Stomach (tissue), 9 donors: ENCODE measurements around the gene PTPN22. TPM values are rescaled to one million over a fixed set of nuclear protein-coding genes. Genes with fewer than 3 reads are reported as not detected.

Experiments used
- DNase-seq, 2 donors: peaks; one replicate each; pipeline versions ENCODE4 v3.0.0 to v3.0.0-alpha.2; 2013 to 2019
- H3K27ac ChIP-seq, 5 donors: fragments of 200-600 bp in 4 of 5; sonication (generic) in 4 of 5; one replicate each; pipeline ENCODE4 v1.5.1; 2013 to 2019; ENCODE audit warnings: mild to moderate bottlenecking in 1 of 5, moderate library complexity in 1 of 5
- H3K27me3 ChIP-seq, 3 donors: fragments of 200-600 bp; sonication (generic); one replicate each; pipeline ENCODE4 v1.5.1; 2017 to 2019; ENCODE audit warnings: mixed run types in 1 of 3
- H3K36me3 ChIP-seq, 4 donors: fragments of 200-600 bp; sonication (generic); 1 replicate in 3 of 4; 2 replicates in 1 of 4; pipeline ENCODE4 v1.5.1; 2016 to 2019
- H3K4me1 ChIP-seq, 4 donors: fragments of 200-600 bp; sonication (generic); one replicate each; pipeline ENCODE4 v1.5.1; 2016 to 2019
- H3K4me3 ChIP-seq, 4 donors: fragments of 200-600 bp; sonication (generic) in 3 of 4; one replicate each; pipeline ENCODE4 v1.5.1; 2016 to 2019; ENCODE audit warnings: mild to moderate bottlenecking in 1 of 4
- H3K9me3 ChIP-seq, 4 donors: fragments of 200-600 bp; sonication (generic); one replicate each; pipeline ENCODE4 v1.5.1; 2016 to 2019
- EP300 ChIP-seq: sonication (generic); formaldehyde crosslinking; IDR thresholded peaks from one replicate; pipeline ENCODE4 v1.6.1; 2017; ENCODE audit warnings: antibody characterized with exemption
- POLR2A ChIP-seq, 4 donors: fragments of 450-650 bp; IDR thresholded peaks; one replicate each; pipeline ENCODE4 v1.6.1; 2016; ENCODE audit warnings: antibody characterized with exemption in 4 of 4, control low read depth in 2 of 4, mild to moderate bottlenecking in 1 of 4, moderate library complexity in 1 of 4
- POLR2AphosphoS5 ChIP-seq, 3 donors: sonication (generic); formaldehyde crosslinking; IDR thresholded peaks; one replicate each; pipeline ENCODE4 v1.6.1; 2016; ENCODE audit warnings: antibody characterized with exemption in 3 of 3
- WGBS, 5 donors: extraction: QIAGEN DNeasy Blood & Tissue Kit in 3 of 5; methylation state at CpG; one replicate each; pipeline versions ENCODE4 v1.1.5 to v1.1.7; 2013 to 2018; 5-methylcytosine and 5-hydroxymethylcytosine counted together
- intact Hi-C: fragments of 100-400 bp; cut with DNase I; formaldehyde crosslinking; loops from one replicate; pipeline ENCODE4 v1.15.1; 2023; ENCODE audit warnings: low total_unique reads
- polyA plus RNA-seq, 3 donors: library from polyadenylated mRNA; stranded (reverse); fragments of 200-250 nt; gene quantifications; one replicate each; pipeline ENCODE4 v1.2.3, GENCODE V29; 2013
- total RNA-seq, 5 donors: library from RNA; depleted of rRNA; stranded (reverse); fragments of >200 nt; gene quantifications; one replicate each; pipeline versions ENCODE4 v1.1.0 to v1.2.3, GENCODE V29; 2014 to 2016
- TF ChIP-seq, protein P1 (sequence below), 7 experiments: fragments of 450-650 bp in 4 of 7; fragments of 200-600 bp in 3 of 7; sonication (generic) in 3 of 7; IDR thresholded peaks; one replicate each; pipeline ENCODE4 v1.5.1; 2016 to 2019; ENCODE audit warnings: antibody characterized with exemption in 7 of 7, control low read depth in 2 of 7, mild to moderate bottlenecking in 1 of 7
- donor health status: healthy with polysubstance abuse.
- donor health status: Bipolar disorder and iron deficiency.
- donor health status: healthy.

Gene PTPN22
- total and polyA plus RNA-seq, 8 donors: 0.93 to 8.5 (median 2.1) TPM; not detected in 1

DNA sequence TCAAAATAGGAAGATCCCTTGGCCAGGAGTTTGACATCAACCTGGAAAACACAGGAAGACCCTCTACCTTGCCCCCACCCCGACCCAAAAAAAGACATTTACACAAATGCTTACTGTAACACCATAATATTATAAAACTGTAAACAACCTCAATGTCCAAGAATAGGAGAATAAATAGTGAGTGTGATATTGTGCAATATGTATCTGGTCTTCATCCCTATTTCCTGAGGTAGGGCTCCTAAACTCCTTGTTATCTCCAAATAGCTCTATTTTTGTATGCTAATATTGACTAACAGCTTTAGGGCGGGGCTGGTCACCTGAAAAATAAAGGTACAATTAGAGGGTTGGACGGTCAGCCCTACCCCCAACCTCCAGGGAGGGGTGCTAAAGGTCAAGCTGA is 82.7 kb downstream of the PTPN22 start:
- no peak for TF ChIP-seq POLR2AphosphoS5 (IDR thresholded peaks at IDR 0.05)
- no peak for TF ChIP-seq POLR2A (IDR thresholded peaks at IDR 0.05)
- TF ChIP-seq, protein P1, sequence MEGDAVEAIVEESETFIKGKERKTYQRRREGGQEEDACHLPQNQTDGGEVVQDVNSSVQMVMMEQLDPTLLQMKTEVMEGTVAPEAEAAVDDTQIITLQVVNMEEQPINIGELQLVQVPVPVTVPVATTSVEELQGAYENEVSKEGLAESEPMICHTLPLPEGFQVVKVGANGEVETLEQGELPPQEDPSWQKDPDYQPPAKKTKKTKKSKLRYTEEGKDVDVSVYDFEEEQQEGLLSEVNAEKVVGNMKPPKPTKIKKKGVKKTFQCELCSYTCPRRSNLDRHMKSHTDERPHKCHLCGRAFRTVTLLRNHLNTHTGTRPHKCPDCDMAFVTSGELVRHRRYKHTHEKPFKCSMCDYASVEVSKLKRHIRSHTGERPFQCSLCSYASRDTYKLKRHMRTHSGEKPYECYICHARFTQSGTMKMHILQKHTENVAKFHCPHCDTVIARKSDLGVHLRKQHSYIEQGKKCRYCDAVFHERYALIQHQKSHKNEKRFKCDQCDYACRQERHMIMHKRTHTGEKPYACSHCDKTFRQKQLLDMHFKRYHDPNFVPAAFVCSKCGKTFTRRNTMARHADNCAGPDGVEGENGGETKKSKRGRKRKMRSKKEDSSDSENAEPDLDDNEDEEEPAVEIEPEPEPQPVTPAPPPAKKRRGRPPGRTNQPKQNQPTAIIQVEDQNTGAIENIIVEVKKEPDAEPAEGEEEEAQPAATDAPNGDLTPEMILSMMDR (IDR thresholded peaks at IDR 0.05): no peak
- Histone ChIP-seq H3K4me3 (no peak overlapping the region), H3K27me3 (no peaks in the 10 kb centered on the region), H3K9me3 (no peaks in the 10 kb centered on the region), H3K4me1 (peaks cover 6 to 67% (median 29%) of the 10 kb centered on the region in 4 donors), H3K27ac (no peak overlapping the region), H3K36me3 (peaks cover 0 to 5% (median 0%) of the 10 kb centered on the region in 4 donors)
- WGBS, 5 donors: 62 to 82% (median 70%) methylated on average over 3 of the region's 3 CpGs
- DNase-seq: no peak
- intact Hi-C loops: no loop called here

DNA sequence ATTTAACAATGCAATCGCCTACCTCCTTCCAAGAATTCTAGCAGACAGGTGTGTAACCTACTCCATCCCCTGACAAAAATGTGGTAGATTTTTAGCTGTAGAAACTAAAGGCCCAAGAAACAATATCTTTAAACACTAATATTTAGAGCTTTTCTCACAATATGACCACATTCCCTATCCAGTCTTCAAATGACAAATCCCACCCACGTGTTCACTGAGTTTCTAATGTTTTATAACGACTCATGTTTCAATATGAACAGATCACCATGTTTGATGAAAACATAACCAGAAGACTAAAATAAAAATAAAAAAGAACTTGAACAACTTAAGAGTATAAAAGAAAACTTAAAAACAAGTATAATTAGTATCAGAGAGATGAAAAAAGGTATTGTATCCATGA is 83.8 kb downstream of the PTPN22 start:
- Histone ChIP-seq H3K27me3 (no peaks in the 10 kb centered on the region), H3K36me3 (peaks cover 0 to 5% (median 0%) of the 10 kb centered on the region in 4 donors), H3K4me3 (no peak overlapping the region), H3K4me1 (peaks cover 15 to 68% (median 33%) of the 10 kb centered on the region in 4 donors), H3K9me3 (no peaks in the 10 kb centered on the region), H3K27ac (no peak overlapping the region)
- 82 to 93% (median 92%) methylated on average over 3 of the region's 3 CpGs for WGBS, 5 donors
- intact Hi-C loops: no loop called here
- TF ChIP-seq, protein P1 (IDR thresholded peaks at IDR 0.05): no peak
- TF ChIP-seq EP300: no peak
- no peak for TF ChIP-seq POLR2AphosphoS5 (IDR thresholded peaks at IDR 0.05)
- no peak for TF ChIP-seq POLR2A (IDR thresholded peaks at IDR 0.05)
- no peak for DNase-seq

DNA sequence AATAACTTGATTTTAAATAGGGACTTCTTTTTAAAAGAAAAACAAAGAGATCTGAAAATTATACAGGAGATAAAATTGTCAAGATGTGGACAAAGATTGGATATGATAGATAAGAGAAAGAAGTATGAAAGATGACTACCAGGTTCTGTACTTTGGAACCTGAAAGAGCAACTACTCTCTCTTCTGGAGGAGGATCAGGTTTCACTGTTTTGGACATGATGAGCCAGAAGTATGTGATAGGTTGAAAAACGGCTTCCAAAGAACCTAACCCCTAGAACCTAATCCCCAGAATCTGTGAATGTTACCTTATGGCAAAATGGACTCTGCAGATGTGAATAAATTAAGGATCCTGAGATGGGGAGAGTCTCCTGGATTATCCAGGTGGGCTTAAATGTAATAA is 85.4 kb downstream of the PTPN22 start:
- no peak for DNase-seq

DNA sequence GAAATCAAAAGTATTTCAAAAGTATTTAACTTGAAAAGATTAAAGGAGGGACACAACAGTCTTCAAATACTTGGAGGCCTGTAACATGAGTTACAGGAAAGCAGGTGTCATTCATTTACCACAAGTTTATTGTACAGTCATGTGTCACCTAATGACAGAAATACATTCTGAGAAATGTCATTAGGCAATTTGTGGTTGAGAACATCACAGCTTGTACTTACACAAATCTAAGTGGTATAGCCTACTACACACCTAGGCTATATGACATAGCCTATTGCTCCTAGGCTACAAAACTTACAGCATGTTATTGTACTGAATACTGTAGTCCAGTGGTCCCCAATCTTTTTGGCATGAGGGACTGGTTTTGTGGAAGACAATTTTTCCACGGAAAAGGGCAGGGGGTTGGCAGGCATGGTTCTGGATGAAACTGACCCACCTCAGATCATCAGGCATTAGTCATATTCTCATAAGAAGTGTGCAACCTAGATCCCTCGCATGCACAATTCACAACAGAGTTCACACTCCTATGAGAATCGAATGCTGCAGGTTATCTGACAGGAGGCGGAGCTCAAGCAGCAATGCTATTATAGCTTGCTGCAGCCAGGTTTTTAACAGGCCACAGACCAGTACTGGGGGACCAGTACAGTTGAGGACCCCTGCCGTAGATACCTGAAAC is 87.3 kb downstream of the PTPN22 start:
- H3K36me3 ChIP-seq: no peaks in the 10 kb centered on the region
- TF ChIP-seq POLR2AphosphoS5 (IDR thresholded peaks at IDR 0.05) (no peak), EP300 (no peak), POLR2A (IDR thresholded peaks at IDR 0.05) (no peak)
- TF ChIP-seq, protein P1 (IDR thresholded peaks at IDR 0.05): no peak
- no peak for DNase-seq
- no peaks in the 10 kb centered on the region for H3K27me3 ChIP-seq
- no peaks in the 10 kb centered on the region for H3K9me3 ChIP-seq
- 56 to 74% (median 66%) methylated on average over 3 to 5 of the region's 5 CpGs for WGBS, 5 donors
- no peak overlapping the region for H3K4me3 ChIP-seq
- H3K4me1 ChIP-seq: peaks cover 25 to 89% (median 55%) of the 10 kb centered on the region in 4 donors
- H3K27ac ChIP-seq: peak overlapping the region in 4 of 5 donors; percentile 25 to 81 (median 52)
- intact Hi-C loops: no loop called here

More for the DNA sequence above, 85.4 kb downstream of the PTPN22 start:
- intact Hi-C loops: no loop called here
- TF ChIP-seq EP300 (no peak), POLR2AphosphoS5 (IDR thresholded peaks at IDR 0.05) (no peak), POLR2A (IDR thresholded peaks at IDR 0.05) (no peak)
- TF ChIP-seq, protein P1 (IDR thresholded peaks at IDR 0.05): no peak
- Histone ChIP-seq H3K27ac (peak overlapping the region in 1 of 5 donors; percentile 81), H3K4me1 (peaks cover 21 to 71% (median 45%) of the 10 kb centered on the region in 4 donors), H3K9me3 (no peaks in the 10 kb centered on the region), H3K27me3 (no peaks in the 10 kb centered on the region), H3K4me3 (no peak overlapping the region), H3K36me3 (no peaks in the 10 kb centered on the region)
- 62 to 72% (median 63%) methylated on average over 1 of the region's 1 CpG for WGBS, 5 donors
